HepG2 (cell line): ENCODE results near the gene TXNDC9. TPM values are rescaled to one million over a fixed set of nuclear protein-coding genes. Genes with fewer than 3 reads are reported as not detected.
A peak's percentile ranks its signal among the peaks of the same experiment; 100 is the strongest.

Source experiments
- ATF7-NPFF ChIP-seq: sonication (generic); formaldehyde crosslinking; IDR thresholded peaks from 2 replicates; pipeline ENCODE4 v1.8.1; 2023; ENCODE audit warnings: mild to moderate bottlenecking, low read depth, missing genetic modification reagents, moderate library complexity
- BHLHE40 ChIP-seq: IDR thresholded peaks from 2 replicates; pipeline ENCODE4 v1.6.1; 2011; ENCODE audit warnings: low read length, improper control_type of control experiment
- ERF ChIP-seq: IDR thresholded peaks from 2 replicates; pipeline ENCODE4 v1.6.1; 2018; ENCODE audit warnings: missing biosample characterization, missing genetic modification reagents
- JUN ChIP-seq: sonication (generic); formaldehyde crosslinking; IDR thresholded peaks from 2 replicates; pipeline ENCODE4 v1.4.0; 2020; ENCODE audit warnings: mild to moderate bottlenecking, missing genetic modification reagents
- JUNB ChIP-seq: sonication (generic); formaldehyde crosslinking; IDR thresholded peaks from 2 replicates; pipeline ENCODE4 v1.8.0; 2022; ENCODE audit warnings: missing genetic modification reagents, mild to moderate bottlenecking, borderline replicate concordance
- KLF12 ChIP-seq: sonication (generic); formaldehyde crosslinking; IDR thresholded peaks from 2 replicates; pipeline ENCODE4 v1.4.0; 2020; ENCODE audit warnings: missing genetic modification reagents, borderline replicate concordance
- MXD4 ChIP-seq: IDR thresholded peaks from 2 replicates; pipeline ENCODE4 v1.6.1; 2016; ENCODE audit warnings: mild to moderate bottlenecking, missing biosample characterization, missing genetic modification reagents
- NFRKB ChIP-seq: fragments of 450-650 bp; IDR thresholded peaks from 2 replicates; pipeline ENCODE4 v1.6.1; 2017
- PAX8 ChIP-seq: sonication (generic); formaldehyde crosslinking; IDR thresholded peaks from 2 replicates; pipeline ENCODE4 v1.8.0; 2022; ENCODE audit warnings: mild to moderate bottlenecking, missing genetic modification reagents, borderline replicate concordance
- POLR2A ChIP-seq, 2 experiments: IDR thresholded peaks; 2 replicates each; pipeline ENCODE4 v1.6.1; 2011; ENCODE audit warnings: low read depth in 2 of 2, low read length in 2 of 2, mild to moderate bottlenecking in 1 of 2, moderate library complexity in 1 of 2; ENCODE audit not compliant: insufficient read depth in 1 of 2
- RBFOX2 ChIP-seq: fragments of 200-400 bp; formaldehyde crosslinking; IDR thresholded peaks from 2 replicates; pipeline ENCODE4 v1.6.1; 2017; ENCODE audit warnings: low read depth, mild to moderate bottlenecking, low read length
- ZFP1 ChIP-seq: IDR thresholded peaks from 2 replicates; pipeline ENCODE4 v1.6.1; 2016
- ZFX ChIP-seq: sonication (generic); formaldehyde crosslinking; IDR thresholded peaks from 2 replicates; pipeline ENCODE4 v1.4.0; 2020; ENCODE audit warnings: mild to moderate bottlenecking, low read depth, missing genetic modification reagents, moderate library complexity
- ZNF317 ChIP-seq: sonication (generic); formaldehyde crosslinking; IDR thresholded peaks from 2 replicates; pipeline ENCODE4 v1.5.0; 2020; ENCODE audit warnings: mild to moderate bottlenecking, missing genetic modification reagents
- ZNF326 ChIP-seq: sonication (generic); formaldehyde crosslinking; IDR thresholded peaks from 2 replicates; pipeline ENCODE4 v1.4.0; 2020; ENCODE audit warnings: missing genetic modification reagents, borderline replicate concordance
- ZNF720 ChIP-seq: sonication (generic); formaldehyde crosslinking; IDR thresholded peaks from 2 replicates; pipeline ENCODE4 v1.4.0; 2020; ENCODE audit warnings: missing genetic modification reagents
- ZNF782 ChIP-seq: sonication (generic); formaldehyde crosslinking; IDR thresholded peaks from 2 replicates; pipeline ENCODE4 v1.4.0; 2020; ENCODE audit warnings: missing genetic modification reagents, mild to moderate bottlenecking, borderline replicate concordance
- polyA plus RNA-seq, 8 experiments: library from polyadenylated mRNA; depleted of rRNA in 3 of 8; stranded (reverse) in 7 of 8; unstranded in 1 of 8; fragments of >200 nt; fragmentation: Illumina TruSeq in 4 of 8; extraction: Trizol in 4 of 8; gene quantifications; 2 replicates each; pipeline versions ENCODE4 v1.2.1 to v1.2.3, GENCODE V29; 2011 to 2016; ENCODE audit warnings: low read depth in 4 of 8, missing spikeins in 1 of 8, mixed read lengths in 1 of 8; ENCODE audit not compliant: insufficient read depth in 1 of 8
- total RNA-seq, 5 experiments: library from RNA; depleted of rRNA; stranded (reverse); fragments of >200 nt; fragmentation: Illumina TruSeq; extraction: Trizol; gene quantifications; 2 replicates each; pipeline ENCODE4 v1.2.3, GENCODE V29; 2016; ENCODE audit warnings: low read depth in 1 of 5
- TF ChIP-seq, protein P1 (sequence below): sonication (generic); formaldehyde crosslinking; IDR thresholded peaks from 2 replicates; pipeline ENCODE4 v1.4.0; 2020; ENCODE audit warnings: missing genetic modification reagents, mild to moderate bottlenecking, borderline replicate concordance
- TF ChIP-seq, protein P2 (sequence below): sonication (generic); formaldehyde crosslinking; IDR thresholded peaks from 2 replicates; pipeline ENCODE4 v1.8.0; 2022; ENCODE audit warnings: mild to moderate bottlenecking, missing genetic modification reagents, moderate library complexity
- TF ChIP-seq, protein P3 (sequence below): sonication (generic); formaldehyde crosslinking; IDR thresholded peaks from 2 replicates; pipeline ENCODE4 v1.8.1; 2023; ENCODE audit warnings: mild to moderate bottlenecking, moderate library complexity, missing genetic modification reagents
- TF ChIP-seq, protein P4 (sequence below): sonication (generic); formaldehyde crosslinking; IDR thresholded peaks from 2 replicates; pipeline ENCODE4 v1.4.0; 2020; ENCODE audit warnings: missing genetic modification reagents, borderline replicate concordance

The TXNDC9 gene
- total and polyA plus RNA-seq, 2 of the 13 experiments (the other 11 are each of a cell fraction or from before 2014, with no cell fraction given), result 35.2 to 94.6 TPM

DNA sequence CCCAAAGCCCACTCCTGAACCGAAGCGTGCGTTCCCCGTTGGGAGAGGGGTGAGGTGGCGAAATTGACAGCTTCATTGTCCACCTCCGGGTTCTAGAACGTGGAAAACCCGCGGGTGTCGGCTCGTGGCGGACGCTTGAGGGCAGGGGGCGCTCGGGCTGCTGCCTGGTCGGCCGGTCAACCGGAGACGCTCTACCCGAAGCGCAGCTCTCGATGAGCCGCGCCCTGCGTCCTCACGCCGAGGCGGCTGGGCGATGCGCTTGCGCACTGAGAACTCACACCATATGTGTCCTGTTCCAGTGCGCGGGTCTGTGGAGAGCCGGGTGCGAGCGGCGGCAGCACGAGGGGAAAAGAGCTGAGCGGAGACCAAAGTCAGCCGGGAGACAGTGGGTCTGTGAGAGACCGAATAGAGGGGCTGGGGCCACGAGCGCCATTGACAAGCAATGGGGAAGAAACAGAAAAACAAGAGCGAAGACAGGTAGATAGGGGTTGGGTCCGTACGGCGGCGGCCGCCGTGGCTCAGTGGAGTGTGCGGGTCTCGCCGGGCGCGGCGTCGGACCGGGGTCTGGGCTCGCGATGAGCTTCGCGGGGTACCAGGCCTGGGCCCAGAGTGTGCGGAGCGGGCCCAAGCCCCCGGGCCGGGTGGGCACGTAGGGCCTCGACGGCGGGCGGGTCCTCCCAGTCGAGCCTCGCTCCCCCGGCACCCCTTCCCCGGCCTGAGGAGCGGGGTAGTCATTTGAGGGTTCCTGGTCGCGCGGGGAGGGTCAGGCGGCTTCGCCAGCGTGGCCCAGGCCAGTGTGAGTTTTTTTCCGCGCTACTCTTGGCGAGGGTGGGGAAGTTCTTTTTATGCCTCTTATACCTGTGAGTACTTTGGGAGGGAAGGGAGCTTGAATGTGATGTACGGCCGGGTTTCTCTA, 1.2 kb upstream of the TXNDC9 start, which contains the start of gene EIF5B (continued):
- TF ChIP-seq, protein P1, sequence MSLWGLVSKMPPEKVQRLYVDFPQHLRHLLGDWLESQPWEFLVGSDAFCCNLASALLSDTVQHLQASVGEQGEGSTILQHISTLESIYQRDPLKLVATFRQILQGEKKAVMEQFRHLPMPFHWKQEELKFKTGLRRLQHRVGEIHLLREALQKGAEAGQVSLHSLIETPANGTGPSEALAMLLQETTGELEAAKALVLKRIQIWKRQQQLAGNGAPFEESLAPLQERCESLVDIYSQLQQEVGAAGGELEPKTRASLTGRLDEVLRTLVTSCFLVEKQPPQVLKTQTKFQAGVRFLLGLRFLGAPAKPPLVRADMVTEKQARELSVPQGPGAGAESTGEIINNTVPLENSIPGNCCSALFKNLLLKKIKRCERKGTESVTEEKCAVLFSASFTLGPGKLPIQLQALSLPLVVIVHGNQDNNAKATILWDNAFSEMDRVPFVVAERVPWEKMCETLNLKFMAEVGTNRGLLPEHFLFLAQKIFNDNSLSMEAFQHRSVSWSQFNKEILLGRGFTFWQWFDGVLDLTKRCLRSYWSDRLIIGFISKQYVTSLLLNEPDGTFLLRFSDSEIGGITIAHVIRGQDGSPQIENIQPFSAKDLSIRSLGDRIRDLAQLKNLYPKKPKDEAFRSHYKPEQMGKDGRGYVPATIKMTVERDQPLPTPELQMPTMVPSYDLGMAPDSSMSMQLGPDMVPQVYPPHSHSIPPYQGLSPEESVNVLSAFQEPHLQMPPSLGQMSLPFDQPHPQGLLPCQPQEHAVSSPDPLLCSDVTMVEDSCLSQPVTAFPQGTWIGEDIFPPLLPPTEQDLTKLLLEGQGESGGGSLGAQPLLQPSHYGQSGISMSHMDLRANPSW (CRISPR knock-in tag), result peak; percentile 81; the same call in 1 of the 2 replicates
- TF ChIP-seq ZFX (CRISPR knock-in tag), result peak; percentile 90
- no peak for TF ChIP-seq JUNB (CRISPR knock-in tag)
- TF ChIP-seq, protein P2, sequence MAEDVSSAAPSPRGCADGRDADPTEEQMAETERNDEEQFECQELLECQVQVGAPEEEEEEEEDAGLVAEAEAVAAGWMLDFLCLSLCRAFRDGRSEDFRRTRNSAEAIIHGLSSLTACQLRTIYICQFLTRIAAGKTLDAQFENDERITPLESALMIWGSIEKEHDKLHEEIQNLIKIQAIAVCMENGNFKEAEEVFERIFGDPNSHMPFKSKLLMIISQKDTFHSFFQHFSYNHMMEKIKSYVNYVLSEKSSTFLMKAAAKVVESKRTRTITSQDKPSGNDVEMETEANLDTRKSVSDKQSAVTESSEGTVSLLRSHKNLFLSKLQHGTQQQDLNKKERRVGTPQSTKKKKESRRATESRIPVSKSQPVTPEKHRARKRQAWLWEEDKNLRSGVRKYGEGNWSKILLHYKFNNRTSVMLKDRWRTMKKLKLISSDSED (CRISPR knock-in tag), result no peak
- TF ChIP-seq NFRKB, result no peak
- peak; percentile 72; the same call in 1 of the 2 replicates for TF ChIP-seq ATF7-NPFF (CRISPR knock-in tag)
- TF ChIP-seq ZNF317 (CRISPR knock-in tag), result peak; percentile 87
- TF ChIP-seq ERF (CRISPR knock-in tag), result peak; percentile 76; the same call in 1 of the 2 replicates
- TF ChIP-seq ZNF720 (CRISPR knock-in tag), result no peak
- TF ChIP-seq PAX8 (CRISPR knock-in tag), result peak; percentile 74; the same call in 1 of the 2 replicates
- peak; percentile 66; the same call in 1 of the 2 replicates for TF ChIP-seq JUN (CRISPR knock-in tag)
- TF ChIP-seq BHLHE40, result no peak
- TF ChIP-seq POLR2A (IDR thresholded peaks at IDR 0.05; ENCODE audit: insufficient read depth in 1 of 2, low read depth in 2 of 2, low read length in 2 of 2), result peak; percentile 86 to 93
- peak; percentile 96 for TF ChIP-seq ZFP1 (CRISPR knock-in tag)
- no peak; the same call in none of the 2 replicates for TF ChIP-seq MXD4 (CRISPR knock-in tag)
- no peak; the same call in none of the 2 replicates for TF ChIP-seq KLF12 (CRISPR knock-in tag)
- no peak for TF ChIP-seq ZNF326
- peak; percentile 95 for TF ChIP-seq RBFOX2
- TF ChIP-seq, protein P3, sequence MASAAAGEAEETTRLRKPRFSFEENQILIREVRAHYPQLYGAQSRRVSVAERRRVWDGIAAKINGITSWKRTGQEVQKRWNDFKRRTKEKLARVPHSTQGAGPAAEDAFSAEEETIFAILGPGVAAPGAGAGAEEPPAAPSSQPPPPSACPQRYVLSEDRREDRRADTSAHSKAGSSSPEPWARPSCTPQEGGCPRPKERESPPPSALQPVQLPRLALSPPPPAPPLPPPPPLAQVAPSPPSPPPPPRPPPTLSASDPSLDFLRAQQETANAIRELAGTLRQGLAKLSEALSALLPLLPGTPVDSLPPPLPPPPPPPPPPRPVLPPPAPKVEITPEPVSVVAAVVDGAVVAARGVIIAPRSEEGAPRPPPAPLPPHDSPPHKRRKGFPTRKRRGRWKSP (CRISPR knock-in tag), result peak; percentile 93
- TF ChIP-seq, protein P4, sequence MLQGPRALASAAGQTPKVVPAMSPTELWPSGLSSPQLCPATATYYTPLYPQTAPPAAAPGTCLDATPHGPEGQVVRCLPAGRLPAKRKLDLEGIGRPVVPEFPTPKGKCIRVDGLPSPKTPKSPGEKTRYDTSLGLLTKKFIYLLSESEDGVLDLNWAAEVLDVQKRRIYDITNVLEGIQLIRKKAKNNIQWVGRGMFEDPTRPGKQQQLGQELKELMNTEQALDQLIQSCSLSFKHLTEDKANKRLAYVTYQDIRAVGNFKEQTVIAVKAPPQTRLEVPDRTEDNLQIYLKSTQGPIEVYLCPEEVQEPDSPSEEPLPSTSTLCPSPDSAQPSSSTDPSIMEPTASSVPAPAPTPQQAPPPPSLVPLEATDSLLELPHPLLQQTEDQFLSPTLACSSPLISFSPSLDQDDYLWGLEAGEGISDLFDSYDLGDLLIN (CRISPR knock-in tag), result peak; percentile 89; the same call in 1 of the 2 replicates
- TF ChIP-seq ZNF782 (CRISPR knock-in tag), result peak; percentile 89
